K562 (cell line): ENCODE data around the gene KIF23. TPM values are rescaled to one million over a fixed set of nuclear protein-coding genes. Genes with fewer than 3 reads are reported as not detected.

Experiments
- NFIX ChIP-seq: fragments of 250-450 bp; sonication (Bioruptor Pico); IDR thresholded peaks from 2 replicates; pipeline ENCODE4 v1.4.0; 2020; ENCODE audit warnings: low read depth, mild to moderate bottlenecking, moderate library complexity
- NR2C2 ChIP-seq, 2 experiments: fragments of 200-800 bp in 1 of 2; sonication (Bioruptor generic) in 1 of 2; sonication (generic) in 1 of 2; formaldehyde crosslinking in 1 of 2; IDR thresholded peaks; 2 replicates each; pipeline versions ENCODE4 v1.6.1 to v1.8.0; 2016 to 2022; ENCODE audit warnings: mild to moderate bottlenecking in 1 of 2, missing compliant biosample characterization in 1 of 2, missing genetic modification characterization in 1 of 2, missing genetic modification reagents in 1 of 2
- SIN3B ChIP-seq: fragments of 450-650 bp; IDR thresholded peaks from 2 replicates; pipeline ENCODE4 v1.6.1; 2017; ENCODE audit warnings: low read depth, mild to moderate bottlenecking, moderate library complexity
- STAT6 ChIP-seq: sonication (generic); formaldehyde crosslinking; IDR thresholded peaks from 2 replicates; pipeline ENCODE4 v1.8.1; 2023; ENCODE audit warnings: mild to moderate bottlenecking, missing genetic modification reagents
- ZC3H4 ChIP-seq: sonication (generic); formaldehyde crosslinking; IDR thresholded peaks from 2 replicates; pipeline ENCODE4 v1.9.0; 2021; ENCODE audit warnings: missing genetic modification reagents, borderline replicate concordance
- ZNF316 ChIP-seq: fragments of 450-650 bp; IDR thresholded peaks from 2 replicates; pipeline ENCODE4 v1.6.1; 2016
- ZNF395 ChIP-seq: fragments of 200-800 bp; sonication (Bioruptor generic); IDR thresholded peaks from 2 replicates; pipeline ENCODE4 v1.6.1; 2017; ENCODE audit warnings: missing genetic modification characterization, missing compliant biosample characterization
- polyA plus RNA-seq, 8 experiments: library from polyadenylated mRNA; depleted of rRNA in 4 of 8; stranded (reverse) in 5 of 8; unstranded in 3 of 8; fragments of >200 nt; fragmentation: Nextera tagmentation in 2 of 8; fragmentation: Illumina TruSeq in 1 of 8; extraction: Ambion mirVana in 2 of 8; extraction: Trizol in 1 of 8; gene quantifications; 2 replicates each; pipeline versions ENCODE4 v1.2.1 to v1.2.3, GENCODE V29; 2011 to 2014; ENCODE audit warnings: inconsistent platforms in 1 of 8, missing spikeins in 1 of 8
- total RNA-seq, 7 experiments: library from RNA; depleted of rRNA in 6 of 7; stranded (reverse); fragments of >200 nt in 6 of 7; fragmentation: Illumina TruSeq in 2 of 7; extraction: Trizol in 2 of 7; gene quantifications; 2 replicates each; pipeline versions ENCODE4 v1.2.1 to v1.2.3, GENCODE V29; 2011 to 2021; ENCODE audit warnings: low replicate concordance in 1 of 7
- TF ChIP-seq, protein P1 (sequence below): sonication (generic); formaldehyde crosslinking; IDR thresholded peaks from 2 replicates; pipeline ENCODE4 v1.4.0; 2020; ENCODE audit warnings: mild to moderate bottlenecking, missing genetic modification reagents
- TF ChIP-seq, protein P2 (sequence below): IDR thresholded peaks from 3 replicates; pipeline ENCODE4 v1.6.1; 2011; ENCODE audit warnings: borderline replicate concordance, mild to moderate bottlenecking, moderate library complexity; ENCODE audit not compliant: insufficient read length; ENCODE audit errors: extremely low read depth
- TF ChIP-seq, protein P3 (sequence below): fragments of 250-450 bp; sonication (Bioruptor Pico); IDR thresholded peaks from 2 replicates; pipeline ENCODE4 v1.5.0; 2020; ENCODE audit warnings: mild to moderate bottlenecking, borderline replicate concordance
- TF ChIP-seq, protein P4 (sequence below): fragments of 450-650 bp; conservative IDR thresholded peaks from 2 replicates; pipeline ENCODE4 v1.6.1; 2016; ENCODE audit warnings: missing genetic modification characterization, low read depth, mild to moderate bottlenecking, control low read depth, missing compliant biosample characterization

The KIF23 gene
- total and polyA plus RNA-seq, 9 of the 15 experiments (the other 6 are each of a cell fraction or from before 2014, with no cell fraction given): 29.4 to 58.2 (median 41.9) TPM

- TF ChIP-seq NFIX (CRISPR knock-in tag) (no peak), NR2C2 (CRISPR knock-in tag; IDR thresholded peaks at IDR 0.05) (no peak), NR2C2 (tag; IDR thresholded peaks at IDR 0.05) (0 out of 2 replicates have a peak, but pooled peaks have one; percentile 16), STAT6 (CRISPR knock-in tag) (no peak; the same call in 1 of the 2 replicates), ZNF395 (CRISPR knock-in tag) (no peak; the same call in 1 of the 2 replicates), SIN3B (peak; percentile 75), ZC3H4 (CRISPR knock-in tag) (no peak), ZNF316 (no peak)
- TF ChIP-seq, protein P1, sequence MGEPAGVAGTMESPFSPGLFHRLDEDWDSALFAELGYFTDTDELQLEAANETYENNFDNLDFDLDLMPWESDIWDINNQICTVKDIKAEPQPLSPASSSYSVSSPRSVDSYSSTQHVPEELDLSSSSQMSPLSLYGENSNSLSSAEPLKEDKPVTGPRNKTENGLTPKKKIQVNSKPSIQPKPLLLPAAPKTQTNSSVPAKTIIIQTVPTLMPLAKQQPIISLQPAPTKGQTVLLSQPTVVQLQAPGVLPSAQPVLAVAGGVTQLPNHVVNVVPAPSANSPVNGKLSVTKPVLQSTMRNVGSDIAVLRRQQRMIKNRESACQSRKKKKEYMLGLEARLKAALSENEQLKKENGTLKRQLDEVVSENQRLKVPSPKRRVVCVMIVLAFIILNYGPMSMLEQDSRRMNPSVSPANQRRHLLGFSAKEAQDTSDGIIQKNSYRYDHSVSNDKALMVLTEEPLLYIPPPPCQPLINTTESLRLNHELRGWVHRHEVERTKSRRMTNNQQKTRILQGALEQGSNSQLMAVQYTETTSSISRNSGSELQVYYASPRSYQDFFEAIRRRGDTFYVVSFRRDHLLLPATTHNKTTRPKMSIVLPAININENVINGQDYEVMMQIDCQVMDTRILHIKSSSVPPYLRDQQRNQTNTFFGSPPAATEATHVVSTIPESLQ (CRISPR knock-in tag): peak; percentile 82; the same call in 1 of the 2 replicates
- TF ChIP-seq, protein P2, sequence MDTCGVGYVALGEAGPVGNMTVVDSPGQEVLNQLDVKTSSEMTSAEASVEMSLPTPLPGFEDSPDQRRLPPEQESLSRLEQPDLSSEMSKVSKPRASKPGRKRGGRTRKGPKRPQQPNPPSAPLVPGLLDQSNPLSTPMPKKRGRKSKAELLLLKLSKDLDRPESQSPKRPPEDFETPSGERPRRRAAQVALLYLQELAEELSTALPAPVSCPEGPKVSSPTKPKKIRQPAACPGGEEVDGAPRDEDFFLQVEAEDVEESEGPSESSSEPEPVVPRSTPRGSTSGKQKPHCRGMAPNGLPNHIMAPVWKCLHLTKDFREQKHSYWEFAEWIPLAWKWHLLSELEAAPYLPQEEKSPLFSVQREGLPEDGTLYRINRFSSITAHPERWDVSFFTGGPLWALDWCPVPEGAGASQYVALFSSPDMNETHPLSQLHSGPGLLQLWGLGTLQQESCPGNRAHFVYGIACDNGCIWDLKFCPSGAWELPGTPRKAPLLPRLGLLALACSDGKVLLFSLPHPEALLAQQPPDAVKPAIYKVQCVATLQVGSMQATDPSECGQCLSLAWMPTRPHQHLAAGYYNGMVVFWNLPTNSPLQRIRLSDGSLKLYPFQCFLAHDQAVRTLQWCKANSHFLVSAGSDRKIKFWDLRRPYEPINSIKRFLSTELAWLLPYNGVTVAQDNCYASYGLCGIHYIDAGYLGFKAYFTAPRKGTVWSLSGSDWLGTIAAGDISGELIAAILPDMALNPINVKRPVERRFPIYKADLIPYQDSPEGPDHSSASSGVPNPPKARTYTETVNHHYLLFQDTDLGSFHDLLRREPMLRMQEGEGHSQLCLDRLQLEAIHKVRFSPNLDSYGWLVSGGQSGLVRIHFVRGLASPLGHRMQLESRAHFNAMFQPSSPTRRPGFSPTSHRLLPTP: no peak
- TF ChIP-seq, protein P3, sequence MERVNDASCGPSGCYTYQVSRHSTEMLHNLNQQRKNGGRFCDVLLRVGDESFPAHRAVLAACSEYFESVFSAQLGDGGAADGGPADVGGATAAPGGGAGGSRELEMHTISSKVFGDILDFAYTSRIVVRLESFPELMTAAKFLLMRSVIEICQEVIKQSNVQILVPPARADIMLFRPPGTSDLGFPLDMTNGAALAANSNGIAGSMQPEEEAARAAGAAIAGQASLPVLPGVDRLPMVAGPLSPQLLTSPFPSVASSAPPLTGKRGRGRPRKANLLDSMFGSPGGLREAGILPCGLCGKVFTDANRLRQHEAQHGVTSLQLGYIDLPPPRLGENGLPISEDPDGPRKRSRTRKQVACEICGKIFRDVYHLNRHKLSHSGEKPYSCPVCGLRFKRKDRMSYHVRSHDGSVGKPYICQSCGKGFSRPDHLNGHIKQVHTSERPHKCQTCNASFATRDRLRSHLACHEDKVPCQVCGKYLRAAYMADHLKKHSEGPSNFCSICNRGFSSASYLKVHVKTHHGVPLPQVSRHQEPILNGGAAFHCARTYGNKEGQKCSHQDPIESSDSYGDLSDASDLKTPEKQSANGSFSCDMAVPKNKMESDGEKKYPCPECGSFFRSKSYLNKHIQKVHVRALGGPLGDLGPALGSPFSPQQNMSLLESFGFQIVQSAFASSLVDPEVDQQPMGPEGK: no peak
- TF ChIP-seq, protein P4, sequence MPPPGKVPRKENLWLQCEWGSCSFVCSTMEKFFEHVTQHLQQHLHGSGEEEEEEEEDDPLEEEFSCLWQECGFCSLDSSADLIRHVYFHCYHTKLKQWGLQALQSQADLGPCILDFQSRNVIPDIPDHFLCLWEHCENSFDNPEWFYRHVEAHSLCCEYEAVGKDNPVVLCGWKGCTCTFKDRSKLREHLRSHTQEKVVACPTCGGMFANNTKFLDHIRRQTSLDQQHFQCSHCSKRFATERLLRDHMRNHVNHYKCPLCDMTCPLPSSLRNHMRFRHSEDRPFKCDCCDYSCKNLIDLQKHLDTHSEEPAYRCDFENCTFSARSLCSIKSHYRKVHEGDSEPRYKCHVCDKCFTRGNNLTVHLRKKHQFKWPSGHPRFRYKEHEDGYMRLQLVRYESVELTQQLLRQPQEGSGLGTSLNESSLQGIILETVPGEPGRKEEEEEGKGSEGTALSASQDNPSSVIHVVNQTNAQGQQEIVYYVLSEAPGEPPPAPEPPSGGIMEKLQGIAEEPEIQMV: no peak
These were observed 38.8 kb downstream of the KIF23 start, which contains the start of gene RPLP1 (continued) for GRCh38 chr15:69452692-69453521.
